BE2C (cell line): ENCODE measurements around the gene ATG7.
"Not testable (repeated sequence)": the region's sequence is repeated elsewhere in the genome, so short reads cannot be mapped to it uniquely, and the experiment has no call there.

ENCODE experiments used
- DNase-seq: peaks from one replicate; pipeline ENCODE4 v3.0.0-alpha.2; 2020
- H3K27me3 ChIP-seq: fragments of 250-450 bp; sonication (Bioruptor Pico); 2 replicates; pipeline ENCODE4 v1.5.1; 2020; ENCODE audit warnings: mild to moderate bottlenecking
- H3K36me3 ChIP-seq: fragments of 250-450 bp; sonication (Bioruptor Pico); 2 replicates; pipeline ENCODE4 v1.5.1; 2020; ENCODE audit warnings: mild to moderate bottlenecking
- H3K4me1 ChIP-seq: fragments of 250-450 bp; sonication (Bioruptor Pico); 2 replicates; pipeline ENCODE4 v1.5.1; 2020
- H3K4me3 ChIP-seq: 2 replicates; pipeline ENCODE4 v1.5.1; 2011; ENCODE audit warnings: low read depth, low read length
- H3K9me3 ChIP-seq: fragments of 250-450 bp; sonication (Bioruptor Pico); 2 replicates; pipeline ENCODE4 v1.5.1; 2020
- CTCF ChIP-seq: IDR thresholded peaks from 2 replicates; pipeline ENCODE4 v1.5.1; 2012; ENCODE audit warnings: mild to moderate bottlenecking, low read depth, low read length

ATG7 gene

GRCh38 chr3:11407644-11408043 lies 135.4 kb downstream of the ATG7 start:
- TF ChIP-seq CTCF, result no peak
- Histone ChIP-seq H3K27me3 (no peaks in the 10 kb centered on the region), H3K4me1 (no peaks in the 10 kb centered on the region), H3K9me3 (no peaks in the 10 kb centered on the region), H3K4me3 (no peak overlapping the region), H3K36me3 (no peaks in the 10 kb centered on the region)
- DNase-seq, result no peak

GRCh38 chr3:11408324-11408859 lies 136.2 kb downstream of the ATG7 start:
- H3K27me3 ChIP-seq, DNase-seq, H3K4me3 ChIP-seq, H3K9me3 ChIP-seq, H3K4me1 ChIP-seq, H3K36me3 ChIP-seq: not testable (repeated sequence)

- H3K4me3 ChIP-seq, result no peak overlapping the region
- H3K9me3 ChIP-seq, result no peaks in the 10 kb centered on the region
- H3K36me3 ChIP-seq, result no peaks in the 10 kb centered on the region
- H3K27me3 ChIP-seq, result no peaks in the 10 kb centered on the region
- H3K4me1 ChIP-seq, result no peaks in the 10 kb centered on the region
- no peak for TF ChIP-seq CTCF
- DNase-seq, result no peak
Observed at GRCh38 chr3:11410564-11410963, 138.4 kb downstream of the ATG7 start.

GRCh38 chr3:11411956-11412355 lies 139.8 kb downstream of the ATG7 start:
- Histone ChIP-seq H3K36me3 (no peaks in the 10 kb centered on the region), H3K4me3 (no peak overlapping the region), H3K9me3 (no peaks in the 10 kb centered on the region), H3K4me1 (no peaks in the 10 kb centered on the region), H3K27me3 (no peaks in the 10 kb centered on the region)
- no peak for DNase-seq
- TF ChIP-seq CTCF, result no peak

GRCh38 chr3:11413071-11413470 lies 140.9 kb downstream of the ATG7 start:
- Histone ChIP-seq H3K4me1 (no peaks in the 10 kb centered on the region), H3K36me3 (no peaks in the 10 kb centered on the region), H3K9me3 (no peaks in the 10 kb centered on the region), H3K27me3 (no peaks in the 10 kb centered on the region), H3K4me3 (no peak overlapping the region)
- no peak for DNase-seq
- TF ChIP-seq CTCF, result no peak

- no peaks in the 10 kb centered on the region for H3K27me3 ChIP-seq
- no peaks in the 10 kb centered on the region for H3K36me3 ChIP-seq
- H3K9me3 ChIP-seq, result no peaks in the 10 kb centered on the region
- no peaks in the 10 kb centered on the region for H3K4me1 ChIP-seq
- no peak for DNase-seq
- H3K4me3 ChIP-seq, result no peak overlapping the region
- TF ChIP-seq CTCF, result no peak
Observed at GRCh38 chr3:11415099-11415498, 142.9 kb downstream of the ATG7 start.

GRCh38 chr3:11420066-11420465 lies 147.9 kb downstream of the ATG7 start:
- no peaks in the 10 kb centered on the region for H3K4me1 ChIP-seq
- no peaks in the 10 kb centered on the region for H3K9me3 ChIP-seq
- no peaks in the 10 kb centered on the region for H3K27me3 ChIP-seq
- no peak overlapping the region for H3K4me3 ChIP-seq
- DNase-seq, result no peak
- H3K36me3 ChIP-seq, result no peaks in the 10 kb centered on the region
- TF ChIP-seq CTCF, result no peak
